Measurements from ENCODE around the gene CCDC70. TPM values are rescaled to one million over a fixed set of nuclear protein-coding genes. Genes with fewer than 3 reads are reported as not detected.

CCDC70 gene
- total RNA-seq = not detected

GRCh38 chr13:51861723-51862300, at the start of gene CCDC70:
TSS of gene CCDC70 (plus strand) at chr13:51861969. CDS start at chr13:51865412, 3,443 bp downstream.

DNA sequence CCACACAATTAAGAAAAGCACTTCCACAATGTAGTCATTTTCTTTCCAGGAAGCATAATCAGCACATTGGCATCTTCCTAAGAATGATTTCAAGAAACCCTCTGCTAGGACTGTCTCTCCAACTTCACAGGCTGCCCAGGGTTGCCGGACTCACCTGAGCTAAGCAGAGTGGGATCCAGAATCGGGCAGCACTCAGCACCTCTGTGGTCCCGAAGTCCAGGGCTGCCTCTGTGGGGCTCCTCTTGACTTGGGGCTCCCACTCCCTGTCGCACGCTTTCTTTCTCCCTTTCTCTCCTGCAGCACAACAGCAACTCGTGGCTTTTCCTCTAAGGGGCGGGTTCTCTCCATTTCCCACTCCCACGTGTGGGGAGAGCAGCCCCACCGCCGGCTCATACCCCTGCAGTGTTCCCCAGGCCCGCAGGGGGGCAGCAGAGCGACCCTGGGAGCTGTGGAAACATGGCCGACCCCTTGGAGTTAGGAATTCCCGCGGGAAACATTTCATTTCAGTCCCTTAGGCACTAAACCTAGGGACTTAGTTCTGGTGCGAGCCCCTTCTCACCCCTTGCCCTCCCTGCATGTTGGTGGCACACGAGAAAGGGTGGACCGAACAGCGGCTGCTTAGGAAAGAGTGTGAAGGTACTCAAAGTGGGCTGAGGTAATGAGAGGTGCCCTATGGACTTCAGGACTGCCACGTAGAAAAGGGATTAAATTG, 16.8 kb upstream of the CCDC70 start, which contains the start of gene TMEM272:
Gene TMEM272 (minus strand): TSS at position 316 of the 712 bp plus-strand sequence. CDS start 6,647 bp downstream, outside the sequence.

Other genes with a start within 250 kb of the CCDC70 start
- 16.2 TPM for gene DHRS12, start 57.8 kb upstream of the CCDC70 start, total RNA-seq
- 1.8 TPM for gene TMEM272, start 16.8 kb upstream of the CCDC70 start, total RNA-seq
- 21.9 TPM for gene ATP7B, start 149.5 kb downstream of the CCDC70 start, total RNA-seq
- gene ALG11, start 150.4 kb downstream of the CCDC70 start, total RNA-seq = 35.3 TPM
- gene UTP14C, start 162.7 kb downstream of the CCDC70 start, total RNA-seq = 36.1 TPM

All from camera-type eye (tissue), 1 donor.